Measurements from ENCODE around the gene DZANK1. TPM values are rescaled to one million over a fixed set of nuclear protein-coding genes. Genes with fewer than 3 reads are reported as not detected.

DZANK1 gene
- polyA plus RNA-seq, 1 donor (not counting 4 experiments of a cell fraction or from before 2014, with no cell fraction given), result 3.0 TPM

GRCh38 chr20:18397030-18397429, 69.8 kb downstream of the DZANK1 start:
- Histone ChIP-seq H3K9me3 (ENCODE audit: control insufficient read depth, low read depth, low read length) (no peaks in the 10 kb centered on the region), H3K4me1 (ENCODE audit: control insufficient read depth, extremely low read depth, insufficient read depth, low read length) (no peaks in the 10 kb centered on the region), H3K27me3 (ENCODE audit: control insufficient read depth, extremely low read depth, insufficient read depth, low read length) (no peaks in the 10 kb centered on the region), H3K27ac (ENCODE audit: control insufficient read depth, insufficient read depth, low read length) (no peak overlapping the region), H3K36me3 (ENCODE audit: control insufficient read depth in 2 of 2, extremely low read depth in 1 of 2, insufficient read depth in 2 of 2, low read length in 2 of 2) (no peaks in the 10 kb centered on the region), H4K20me1 (ENCODE audit: control insufficient read depth, extremely low read depth, insufficient read depth, low read length) (no peaks in the 10 kb centered on the region), H3K79me2 (ENCODE audit: control insufficient read depth, insufficient read depth, low read length) (no peaks in the 10 kb centered on the region), H3K4me3 (ENCODE audit: control insufficient read depth in 2 of 3, extremely low read depth in 1 of 3, insufficient read depth in 2 of 3, low read depth in 1 of 3, low read length in 3 of 3) (no peak overlapping the region), H3K9me1 (ENCODE audit: control insufficient read depth, extremely low read depth, insufficient read depth, low read length) (no peaks in the 10 kb centered on the region), H2AFZ (ENCODE audit: control insufficient read depth, low read length) (no peak overlapping the region), H3K4me2 (ENCODE audit: control insufficient read depth, extremely low read depth, insufficient read depth, low read depth, low read length) (no peak overlapping the region), H3K9ac (ENCODE audit: control insufficient read depth, extremely low read depth, insufficient read depth, low read length) (no peak overlapping the region)
- FAIRE-seq (no peak), DNase-seq (ENCODE audit: low read depth, low spot score) (no peak)
- TF ChIP-seq, protein P1, sequence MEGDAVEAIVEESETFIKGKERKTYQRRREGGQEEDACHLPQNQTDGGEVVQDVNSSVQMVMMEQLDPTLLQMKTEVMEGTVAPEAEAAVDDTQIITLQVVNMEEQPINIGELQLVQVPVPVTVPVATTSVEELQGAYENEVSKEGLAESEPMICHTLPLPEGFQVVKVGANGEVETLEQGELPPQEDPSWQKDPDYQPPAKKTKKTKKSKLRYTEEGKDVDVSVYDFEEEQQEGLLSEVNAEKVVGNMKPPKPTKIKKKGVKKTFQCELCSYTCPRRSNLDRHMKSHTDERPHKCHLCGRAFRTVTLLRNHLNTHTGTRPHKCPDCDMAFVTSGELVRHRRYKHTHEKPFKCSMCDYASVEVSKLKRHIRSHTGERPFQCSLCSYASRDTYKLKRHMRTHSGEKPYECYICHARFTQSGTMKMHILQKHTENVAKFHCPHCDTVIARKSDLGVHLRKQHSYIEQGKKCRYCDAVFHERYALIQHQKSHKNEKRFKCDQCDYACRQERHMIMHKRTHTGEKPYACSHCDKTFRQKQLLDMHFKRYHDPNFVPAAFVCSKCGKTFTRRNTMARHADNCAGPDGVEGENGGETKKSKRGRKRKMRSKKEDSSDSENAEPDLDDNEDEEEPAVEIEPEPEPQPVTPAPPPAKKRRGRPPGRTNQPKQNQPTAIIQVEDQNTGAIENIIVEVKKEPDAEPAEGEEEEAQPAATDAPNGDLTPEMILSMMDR (optimal IDR thresholded peaks at IDR 0.05 in 1 of 3, IDR thresholded peaks at IDR 0.05 in 1 of 3, conservative IDR thresholded peaks at IDR 0.05 in 1 of 3; ENCODE audit: extremely low read depth in 1 of 3, insufficient read depth in 2 of 3, low read length in 3 of 3), result no peak
- no peak for TF ChIP-seq EZH2 (IDR thresholded peaks at IDR 0.05; ENCODE audit: low read length)
- dilution Hi-C loops (cut with MboI; ENCODE audit: extremely low pct_ligation_motif_present, low sequenced_read_pairs), result no loop called here

DNA sequence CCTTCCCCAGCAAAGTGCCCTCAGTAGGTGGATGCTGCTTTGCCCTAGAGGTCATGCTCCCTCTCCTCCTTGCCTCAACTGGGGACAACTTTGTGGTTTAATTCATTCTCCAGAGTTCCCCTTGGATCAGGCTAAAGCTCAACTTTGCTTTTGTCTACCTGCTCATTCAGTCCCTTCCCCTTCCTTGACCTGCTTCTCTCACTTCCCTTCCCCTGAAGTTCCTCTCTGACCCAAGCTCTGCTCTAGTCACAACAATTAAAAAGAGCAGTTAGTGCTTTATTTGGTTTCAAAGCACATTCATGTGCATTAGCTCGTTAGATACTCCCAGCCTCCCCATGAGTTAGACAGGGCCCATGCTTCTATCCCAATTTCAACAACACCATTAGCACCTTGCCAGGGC, 71.3 kb downstream of the DZANK1 start:
- Histone ChIP-seq H3K9ac (ENCODE audit: control insufficient read depth, extremely low read depth, insufficient read depth, low read length) (no peak overlapping the region), H2AFZ (ENCODE audit: control insufficient read depth, low read length) (no peak overlapping the region), H4K20me1 (ENCODE audit: control insufficient read depth, extremely low read depth, insufficient read depth, low read length) (no peaks in the 10 kb centered on the region), H3K27me3 (ENCODE audit: control insufficient read depth, extremely low read depth, insufficient read depth, low read length) (no peaks in the 10 kb centered on the region), H3K4me1 (ENCODE audit: control insufficient read depth, extremely low read depth, insufficient read depth, low read length) (no peaks in the 10 kb centered on the region), H3K79me2 (ENCODE audit: control insufficient read depth, insufficient read depth, low read length) (no peaks in the 10 kb centered on the region), H3K9me1 (ENCODE audit: control insufficient read depth, extremely low read depth, insufficient read depth, low read length) (no peaks in the 10 kb centered on the region), H3K4me3 (ENCODE audit: control insufficient read depth in 2 of 3, extremely low read depth in 1 of 3, insufficient read depth in 2 of 3, low read depth in 1 of 3, low read length in 3 of 3) (no peak overlapping the region), H3K9me3 (ENCODE audit: control insufficient read depth, low read depth, low read length) (no peaks in the 10 kb centered on the region), H3K36me3 (ENCODE audit: control insufficient read depth in 2 of 2, extremely low read depth in 1 of 2, insufficient read depth in 2 of 2, low read length in 2 of 2) (no peaks in the 10 kb centered on the region), H3K4me2 (ENCODE audit: control insufficient read depth, extremely low read depth, insufficient read depth, low read depth, low read length) (no peak overlapping the region), H3K27ac (ENCODE audit: control insufficient read depth, insufficient read depth, low read length) (no peak overlapping the region)
- dilution Hi-C loops (cut with MboI; ENCODE audit: extremely low pct_ligation_motif_present, low sequenced_read_pairs), result no loop called here
- TF ChIP-seq EZH2 (IDR thresholded peaks at IDR 0.05; ENCODE audit: low read length), result no peak
- TF ChIP-seq, protein P1 (optimal IDR thresholded peaks at IDR 0.05 in 1 of 3, IDR thresholded peaks at IDR 0.05 in 1 of 3, conservative IDR thresholded peaks at IDR 0.05 in 1 of 3; ENCODE audit: extremely low read depth in 1 of 3, insufficient read depth in 2 of 3, low read length in 3 of 3), result no peak
- no peak for DNase-seq (ENCODE audit: low read depth, low spot score)
- FAIRE-seq, result no peak

Measured in keratinocyte (primary cell).